Stimulated activated CD4-positive, alpha-beta T cell treated with anti-CD3 and anti-CD28 coated beads, Interleukin-1b, Interleukin-23, amount 100 ng/mL, for 48 hours (primary cell): Measurements from ENCODE around the gene MBNL2.
A peak's percentile ranks its signal among the peaks of the same experiment; 100 is the strongest.

Experiments used
- DNase-seq: peaks from one replicate; pipeline ENCODE4 v3.0.0-alpha.2; 2020

The MBNL2 gene

DNA sequence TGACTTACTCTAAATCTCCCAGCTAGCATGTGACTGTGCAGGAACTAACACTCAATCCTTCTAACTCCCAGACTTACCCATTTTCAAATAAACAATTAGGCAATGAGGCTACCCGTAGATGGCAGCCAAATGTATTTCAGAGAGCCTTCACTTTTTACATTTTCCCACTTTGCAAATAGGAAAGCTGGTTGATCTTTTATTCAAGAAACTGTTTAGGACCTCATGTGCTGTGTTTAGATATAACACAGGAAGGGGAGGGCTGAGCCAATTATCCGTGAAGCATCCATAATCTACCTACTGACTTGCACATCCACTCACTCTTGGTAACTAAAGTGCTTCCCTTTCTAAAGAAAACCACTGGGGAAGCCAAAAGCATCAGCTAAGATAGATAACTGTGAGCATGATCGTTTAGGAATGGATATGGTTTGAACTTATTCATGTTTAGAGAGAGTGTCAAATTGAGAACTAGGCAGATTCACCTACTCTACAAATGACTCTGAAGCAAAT, 33.4 kb downstream of the MBNL2 start:
- DNase-seq = no peak

DNA sequence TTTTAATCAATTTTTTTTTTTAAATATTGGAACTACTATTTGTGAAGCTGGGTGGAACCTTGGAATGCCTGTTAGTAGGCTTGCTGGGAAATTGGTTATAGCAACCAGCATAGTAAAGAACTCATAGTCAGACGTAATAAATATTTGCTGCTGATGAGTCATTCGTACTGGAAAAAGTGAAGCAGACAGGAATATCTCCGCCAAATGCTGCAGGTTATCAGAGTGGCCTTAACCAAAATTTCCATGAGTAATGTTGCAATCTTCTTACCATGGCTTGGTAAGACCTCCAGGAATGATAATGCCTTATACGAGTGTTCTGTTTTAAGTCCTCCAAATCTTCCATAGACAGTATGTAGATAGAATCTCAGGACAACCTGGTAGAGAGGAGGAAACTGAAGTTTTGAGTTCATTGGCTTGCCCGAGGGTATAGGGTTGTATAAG, 34.2 kb downstream of the MBNL2 start:
- no peak for DNase-seq

DNA sequence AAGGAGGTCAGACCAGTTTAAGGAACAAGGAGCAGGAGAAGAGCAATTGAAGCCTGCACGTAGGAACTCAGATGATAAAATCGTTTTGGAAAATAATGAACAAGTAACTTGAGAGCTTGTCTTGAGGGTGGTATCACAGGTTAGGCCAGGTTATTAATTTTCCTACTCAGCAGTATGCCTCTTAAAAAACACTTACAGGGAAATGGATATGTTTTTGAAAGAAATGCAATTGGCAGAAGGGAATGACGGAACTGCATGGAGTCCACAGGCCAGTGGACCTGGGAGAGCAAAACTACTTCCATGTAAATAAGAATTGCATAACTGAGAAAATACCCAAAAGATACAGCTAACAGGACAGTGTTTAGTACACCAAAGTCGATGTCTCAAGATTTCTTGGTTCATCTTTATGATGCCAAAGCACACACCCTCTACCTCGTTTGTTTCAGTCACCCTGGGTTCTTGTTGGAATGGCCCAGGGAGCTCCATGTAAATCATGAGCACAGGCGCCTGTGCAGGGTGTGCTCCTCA, 35.2 kb downstream of the MBNL2 start:
- no peak for DNase-seq

DNA sequence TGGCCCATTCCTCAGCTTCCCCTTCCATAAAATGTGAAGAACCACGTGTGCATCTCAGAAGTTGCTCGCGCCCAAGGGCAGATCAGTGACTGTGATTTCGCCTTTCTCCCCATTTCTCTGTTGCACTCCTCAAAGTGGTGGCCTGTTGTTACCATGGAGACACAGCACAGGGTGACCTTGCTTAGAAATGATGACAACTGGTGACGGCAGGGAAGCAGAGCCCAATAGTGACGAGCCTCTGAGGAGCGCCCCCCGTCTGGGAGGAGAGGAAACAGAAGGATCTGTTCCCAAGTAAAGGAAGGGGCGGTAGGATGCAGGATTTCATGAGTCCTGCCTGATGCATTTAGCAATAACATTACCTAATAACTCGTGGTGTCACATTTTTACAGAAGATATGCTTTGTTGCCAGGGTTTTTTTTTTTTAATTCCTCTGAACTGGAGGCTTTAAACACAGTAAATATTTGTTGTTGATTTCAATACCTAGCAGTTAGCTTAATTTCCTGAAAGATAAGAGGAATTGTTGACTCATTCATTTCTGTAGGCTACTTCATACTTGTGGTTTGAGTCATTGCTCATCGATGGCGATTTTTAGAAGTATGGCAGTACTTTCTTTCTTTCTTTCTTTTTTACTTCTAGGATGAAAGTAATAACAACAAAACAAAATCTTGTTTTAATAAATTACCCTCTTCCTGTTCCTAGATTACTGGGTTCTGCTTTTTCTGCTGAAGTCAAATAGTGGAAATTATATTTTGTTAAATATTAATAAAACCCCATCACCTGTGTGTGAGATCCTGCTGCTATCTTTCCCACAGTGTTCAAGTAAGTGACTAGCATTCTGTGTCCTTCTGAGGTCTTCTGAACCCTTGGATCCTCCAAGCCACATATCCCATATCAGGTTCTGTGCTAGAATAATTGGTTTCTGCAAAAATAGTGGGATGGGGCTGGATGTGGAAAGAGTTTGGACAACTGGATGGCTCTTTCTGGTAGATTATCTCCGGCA, 36.0 kb downstream of the MBNL2 start:
- DNase-seq = peak; percentile 3

DNA sequence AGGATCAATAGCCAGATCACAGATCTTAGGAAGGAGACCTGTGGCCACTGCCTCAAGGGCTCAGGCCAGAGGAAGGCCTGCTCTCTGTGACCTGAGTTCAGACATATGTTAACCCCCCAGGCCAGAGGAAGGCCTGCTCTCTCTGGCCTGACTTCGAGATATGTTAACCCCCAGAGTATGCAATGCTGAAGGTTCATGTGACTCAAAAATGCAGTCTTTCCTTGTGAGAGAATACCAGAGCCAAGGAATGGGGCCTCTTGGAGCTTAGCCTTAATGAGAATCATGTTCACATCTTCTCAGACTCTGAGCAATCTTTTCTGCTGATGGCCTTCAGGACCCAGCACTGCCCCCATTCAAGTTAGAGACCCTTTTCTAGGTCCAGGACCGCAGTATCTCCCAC, 36.7 kb downstream of the MBNL2 start:
- DNase-seq = no peak

DNA sequence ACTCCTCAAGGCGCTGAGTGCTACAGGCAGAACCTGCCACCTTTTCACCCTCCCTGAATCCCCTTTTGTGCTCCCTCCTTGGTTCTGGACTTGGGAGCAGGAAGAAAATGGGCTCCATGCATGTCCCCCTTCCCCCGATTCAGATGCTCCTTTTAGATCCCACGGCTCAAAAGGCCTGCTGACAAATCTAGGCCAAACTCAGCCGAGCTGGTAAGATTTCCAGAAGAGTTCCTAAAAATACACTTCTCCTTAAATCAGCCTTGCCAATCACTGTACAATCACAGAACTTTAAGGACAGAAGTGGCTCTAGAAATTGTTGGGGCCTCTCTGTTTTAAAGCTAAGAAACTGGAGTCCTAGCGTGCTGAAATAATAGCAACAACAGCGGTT, 37.3 kb downstream of the MBNL2 start:
- DNase-seq = no peak

DNA sequence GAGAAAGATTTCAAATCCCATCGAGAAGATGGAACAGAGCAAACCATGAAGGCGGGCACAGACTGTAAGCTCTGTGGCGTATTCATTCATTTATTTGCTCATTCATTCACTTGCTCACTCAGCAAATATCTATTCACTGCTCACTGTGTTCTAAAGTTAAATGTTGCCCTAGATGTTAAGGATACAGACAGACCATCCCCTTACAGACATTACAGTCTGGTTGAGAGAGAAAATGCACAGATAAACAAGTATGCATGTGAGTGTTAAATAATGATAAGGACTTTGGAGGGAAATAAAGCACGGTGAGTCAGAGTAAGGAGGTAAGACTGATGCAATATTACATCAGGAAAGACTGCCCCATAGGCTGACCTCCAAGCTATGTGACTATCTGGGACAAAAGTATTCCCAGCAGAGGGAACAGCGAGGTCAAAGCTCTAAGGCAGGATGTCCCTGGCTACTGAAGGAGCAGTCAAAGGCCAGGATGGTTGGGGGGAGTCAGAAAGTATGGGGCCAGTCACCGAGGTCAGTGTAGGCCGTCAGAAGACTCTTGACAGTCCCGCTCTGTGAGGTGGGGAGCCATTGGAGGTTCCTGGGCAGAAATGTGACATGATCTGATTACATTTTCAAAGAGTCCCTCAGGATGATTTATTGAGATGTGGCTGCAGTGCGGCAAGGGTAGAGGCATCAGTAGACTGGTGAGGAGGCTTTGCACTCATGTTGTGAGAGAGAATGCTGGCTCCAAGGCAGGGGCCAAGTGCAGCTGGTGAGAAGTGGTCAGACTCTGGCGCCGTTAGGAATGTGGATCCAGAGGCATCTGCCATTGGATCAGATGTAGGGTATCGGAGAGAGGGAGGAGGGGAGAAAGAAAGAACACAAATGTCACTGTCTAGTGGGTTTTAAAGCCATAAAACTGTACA, 37.9 kb downstream of the MBNL2 start:
- DNase-seq = no peak

DNA sequence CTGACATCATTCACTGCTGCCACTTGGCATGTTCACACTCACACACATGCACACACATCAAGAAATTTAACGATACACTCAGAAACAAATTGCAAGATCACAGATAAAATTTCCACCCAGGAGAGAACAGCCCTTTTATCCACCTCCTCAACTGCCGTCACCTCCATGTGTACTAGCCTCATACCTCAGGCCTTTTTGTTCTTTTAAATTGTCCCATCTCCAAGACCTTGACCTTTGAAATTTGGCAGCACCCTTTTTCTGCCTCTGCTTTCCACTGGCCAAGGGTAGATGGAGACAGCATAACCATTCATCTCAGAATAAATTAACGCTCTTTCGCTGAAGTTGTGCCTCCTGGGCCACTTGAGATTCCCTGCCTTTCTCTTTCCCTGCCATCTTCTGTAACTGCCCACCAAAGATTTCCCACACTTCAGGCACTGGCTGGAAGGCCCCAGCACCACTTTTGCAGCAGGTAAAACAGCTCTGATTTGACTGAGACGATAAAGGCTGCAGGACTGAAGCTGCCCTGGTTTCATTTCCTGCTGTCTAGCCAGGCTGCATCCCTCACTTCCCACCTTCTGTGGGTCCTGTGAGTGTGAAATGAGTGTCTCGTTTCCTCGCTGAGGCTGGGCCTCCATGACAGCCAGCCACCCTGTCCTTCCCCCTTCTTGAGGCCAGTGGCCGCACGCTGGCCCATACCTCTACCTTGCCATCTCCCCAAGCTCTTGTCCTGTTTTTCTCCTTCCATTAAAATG, 39.3 kb downstream of the MBNL2 start:
- peak; percentile 24 for DNase-seq

DNA sequence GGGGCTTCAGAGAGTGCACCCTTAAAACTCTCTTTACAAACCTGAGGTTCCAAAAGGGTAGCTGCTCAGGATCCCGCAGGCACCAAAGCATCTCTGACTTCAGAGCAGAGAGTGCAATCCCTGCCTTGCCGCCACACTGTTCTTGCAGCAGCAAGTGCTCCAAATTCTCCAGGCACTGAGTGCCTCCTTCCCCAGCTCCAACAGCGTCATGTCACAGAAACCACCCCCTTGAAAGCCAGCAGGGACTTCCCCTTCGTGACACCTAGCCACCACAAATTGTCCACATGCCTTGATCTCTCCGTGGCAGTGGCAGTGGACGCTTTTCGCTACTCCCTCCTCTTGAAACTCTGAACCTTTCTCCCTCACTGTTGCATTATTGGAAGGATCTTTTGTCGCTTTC, 39.9 kb downstream of the MBNL2 start:
- DNase-seq = peak; percentile 13

DNA sequence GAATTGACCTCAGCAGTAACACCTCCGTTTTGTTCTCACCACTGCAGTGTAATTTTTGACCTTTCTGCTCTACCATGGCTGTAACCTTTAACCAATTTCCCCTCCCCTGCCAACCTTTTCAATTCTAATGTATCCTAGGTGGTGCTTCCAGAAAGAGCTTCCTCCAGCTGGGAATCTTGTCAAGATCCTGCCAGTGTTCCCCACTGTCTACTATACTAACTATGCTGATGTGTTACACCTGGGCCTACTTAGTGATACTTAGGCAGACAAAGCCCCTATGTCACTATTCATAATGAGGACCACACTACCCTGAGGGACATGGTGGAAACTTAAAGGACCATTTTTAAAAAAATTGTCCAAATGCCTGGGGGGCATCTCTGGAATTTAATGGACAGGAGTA, 41.0 kb downstream of the MBNL2 start:
- no peak for DNase-seq

DNA sequence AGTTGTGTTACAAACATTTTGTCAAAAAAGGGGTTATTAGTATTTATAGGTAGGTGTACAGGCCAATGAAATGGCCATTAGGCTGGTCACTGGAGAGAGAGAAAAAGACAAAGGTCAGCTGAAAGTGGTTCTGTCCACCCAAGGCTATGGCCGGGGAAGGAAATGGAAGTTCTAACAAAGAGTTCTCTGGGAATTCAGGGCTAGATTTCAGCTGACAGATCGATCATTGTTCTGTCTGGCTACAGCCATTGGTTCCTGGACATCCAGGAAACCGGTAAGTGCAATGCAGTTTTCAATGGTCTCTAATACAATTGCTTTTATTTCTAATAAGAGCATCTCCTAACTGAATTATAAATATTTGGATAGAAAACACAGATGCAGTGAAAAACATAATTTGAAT, 42.5 kb downstream of the MBNL2 start:
- no peak for DNase-seq

DNA sequence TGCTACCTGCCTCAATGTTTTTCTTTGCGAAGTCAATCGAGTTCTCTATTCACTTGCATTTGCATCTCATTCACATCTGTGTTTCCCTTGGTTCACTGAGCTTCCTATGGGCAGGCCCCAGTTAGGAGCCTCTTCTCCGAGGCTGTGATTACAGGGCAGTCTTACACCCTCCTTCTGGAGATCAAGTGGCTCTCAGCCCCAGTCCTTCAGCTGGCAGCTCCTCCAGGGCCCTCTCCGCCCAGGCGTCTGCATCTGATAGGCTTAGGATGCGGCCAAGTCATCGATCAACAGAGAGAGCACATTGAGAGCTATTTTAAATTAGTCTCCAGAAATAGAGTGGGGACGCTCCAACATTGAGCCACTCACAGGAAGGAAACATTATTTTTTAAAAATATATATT, 44.2 kb downstream of the MBNL2 start:
- DNase-seq = no peak

DNA sequence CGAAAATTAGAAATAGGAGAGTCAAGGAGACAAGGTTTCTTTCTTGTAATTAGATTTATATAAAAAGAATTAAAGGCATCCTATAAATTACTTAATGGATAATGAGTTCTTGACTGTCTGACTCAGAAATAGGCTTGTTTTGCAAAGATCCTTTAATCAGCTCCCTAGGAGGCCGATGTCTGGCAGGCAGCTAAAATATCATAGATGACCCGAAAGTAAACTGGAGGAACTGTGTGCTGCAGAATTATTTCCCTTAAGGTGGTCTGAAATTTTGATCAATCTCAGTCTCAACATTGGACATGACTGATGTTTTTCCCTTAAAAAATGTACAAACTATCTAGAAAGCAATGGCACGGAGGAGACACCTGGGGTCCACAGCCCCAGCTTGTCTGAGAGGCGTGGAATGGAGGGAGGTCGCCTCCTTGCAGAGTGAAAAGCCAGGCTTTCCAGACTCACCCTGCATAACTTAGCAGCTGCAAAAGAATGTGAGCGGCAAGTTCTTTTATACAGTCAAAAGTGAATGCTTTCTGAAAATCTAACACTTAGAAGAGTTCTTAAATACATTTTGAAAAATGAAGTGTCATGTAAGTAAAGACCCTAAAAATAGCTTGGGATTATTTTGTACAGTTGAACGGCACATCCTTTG, 44.8 kb downstream of the MBNL2 start:
- no peak for DNase-seq

DNA sequence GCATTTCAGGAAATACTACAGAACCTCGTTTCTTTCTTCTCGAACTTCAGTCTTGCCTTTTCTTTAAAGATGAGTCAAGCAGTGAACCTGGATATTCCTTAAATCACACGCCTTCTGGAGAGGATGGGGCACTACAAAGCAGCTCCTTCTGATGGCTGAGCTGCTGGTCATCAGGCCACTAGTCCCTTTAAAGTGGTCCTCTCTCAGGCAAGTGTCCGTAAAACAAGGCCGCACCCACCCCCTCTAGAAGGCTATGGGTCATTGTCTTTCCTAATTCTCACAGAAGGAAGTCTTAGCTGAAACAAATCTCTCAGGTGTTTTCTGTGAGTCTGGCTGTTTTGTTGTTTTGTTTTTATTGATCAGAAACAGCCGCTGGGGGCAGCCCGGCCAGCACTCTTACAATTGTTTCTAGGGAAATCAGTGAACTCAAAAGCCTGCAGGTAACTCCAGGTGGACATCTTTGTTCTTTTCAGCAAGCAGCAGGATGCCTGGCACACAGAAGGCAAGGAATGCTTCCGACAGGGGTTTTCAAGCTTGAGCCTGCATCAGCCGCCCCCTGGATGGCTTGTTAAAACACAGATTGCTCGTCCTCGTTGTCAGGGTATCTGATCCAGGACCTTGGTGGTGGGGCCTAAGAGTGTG, 45.4 kb downstream of the MBNL2 start:
- DNase-seq = no peak

DNA sequence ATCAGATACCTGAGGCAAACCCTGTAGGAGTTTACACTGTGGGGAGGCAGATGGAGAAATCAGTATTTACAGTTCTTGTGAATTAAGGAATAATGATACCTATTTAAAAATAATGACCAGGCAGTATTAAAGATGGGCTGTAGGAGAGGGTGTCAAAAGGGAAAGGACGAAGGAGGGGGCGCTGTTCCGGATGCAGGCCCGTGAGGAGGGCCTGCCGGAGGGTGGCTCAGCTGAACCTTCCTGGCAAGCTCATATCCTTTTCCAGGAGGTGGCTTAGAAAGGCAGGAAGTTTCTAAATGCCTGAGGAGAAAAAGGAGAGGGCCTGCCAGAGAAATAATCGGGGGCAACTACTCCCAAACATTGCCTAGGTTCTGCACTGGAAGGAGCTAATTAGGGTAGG, 46.6 kb downstream of the MBNL2 start:
- DNase-seq = no peak

DNA sequence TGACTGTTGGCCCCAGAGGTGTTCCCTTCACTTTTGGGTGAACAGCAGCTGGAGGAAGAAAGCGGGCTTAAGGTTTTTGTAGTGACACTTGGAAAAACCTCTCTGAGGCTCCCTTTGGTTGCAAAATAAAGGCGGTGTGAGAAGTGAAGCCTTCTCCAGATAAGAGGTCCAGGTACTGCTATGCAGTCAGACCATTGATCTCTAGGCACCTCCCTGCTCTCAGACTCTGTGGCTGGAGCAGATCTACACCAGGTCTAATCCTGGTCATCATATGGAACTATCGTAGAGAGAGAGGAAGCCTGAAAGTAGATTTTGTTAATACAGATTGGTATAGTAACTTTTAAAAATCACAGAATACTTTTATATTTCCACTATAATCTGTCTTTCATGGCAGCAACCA, 47.5 kb downstream of the MBNL2 start:
- DNase-seq = no peak

DNA sequence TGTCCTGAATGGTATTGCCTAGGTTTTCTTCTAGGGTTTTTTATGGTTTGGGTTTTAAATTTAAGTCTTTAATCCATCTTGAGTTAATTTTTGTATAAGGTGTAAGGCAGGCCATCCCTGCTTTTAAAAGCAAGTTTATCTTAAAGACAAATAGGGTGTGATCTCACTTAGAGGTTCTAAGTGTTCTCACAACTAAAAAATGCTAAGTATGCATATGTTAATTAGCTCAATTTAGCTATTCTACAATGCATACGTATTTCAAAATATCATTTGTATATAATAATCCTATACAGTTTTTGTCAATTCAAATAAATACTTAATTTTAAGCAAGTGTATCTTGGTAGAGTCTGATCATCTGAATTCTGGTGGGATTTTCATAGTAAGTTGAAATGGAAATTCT, 50.4 kb downstream of the MBNL2 start:
- DNase-seq = no peak

DNA sequence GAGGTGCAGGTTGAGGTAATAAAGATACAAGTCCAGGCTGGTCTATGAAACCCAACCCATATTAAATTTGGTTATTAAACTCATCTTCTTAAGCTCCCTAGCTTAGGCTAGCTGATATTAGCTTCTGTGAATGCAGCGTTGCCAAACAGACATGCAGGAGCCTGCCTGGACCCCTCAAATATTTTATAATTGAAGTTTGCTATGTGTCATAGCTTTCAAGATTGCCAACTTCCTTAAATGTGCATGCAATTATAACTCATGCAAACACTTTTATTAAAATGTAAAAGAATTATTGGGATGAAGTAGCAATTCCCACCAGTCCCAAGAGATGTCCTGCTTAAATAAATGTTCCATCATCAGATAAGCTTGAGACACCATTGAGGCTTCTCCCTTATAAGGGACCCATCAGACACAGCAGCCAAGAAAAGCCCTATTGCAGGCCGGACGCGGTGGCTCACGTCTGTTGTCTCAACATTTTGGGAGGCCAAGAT, 51.3 kb downstream of the MBNL2 start:
- DNase-seq = no peak

DNA sequence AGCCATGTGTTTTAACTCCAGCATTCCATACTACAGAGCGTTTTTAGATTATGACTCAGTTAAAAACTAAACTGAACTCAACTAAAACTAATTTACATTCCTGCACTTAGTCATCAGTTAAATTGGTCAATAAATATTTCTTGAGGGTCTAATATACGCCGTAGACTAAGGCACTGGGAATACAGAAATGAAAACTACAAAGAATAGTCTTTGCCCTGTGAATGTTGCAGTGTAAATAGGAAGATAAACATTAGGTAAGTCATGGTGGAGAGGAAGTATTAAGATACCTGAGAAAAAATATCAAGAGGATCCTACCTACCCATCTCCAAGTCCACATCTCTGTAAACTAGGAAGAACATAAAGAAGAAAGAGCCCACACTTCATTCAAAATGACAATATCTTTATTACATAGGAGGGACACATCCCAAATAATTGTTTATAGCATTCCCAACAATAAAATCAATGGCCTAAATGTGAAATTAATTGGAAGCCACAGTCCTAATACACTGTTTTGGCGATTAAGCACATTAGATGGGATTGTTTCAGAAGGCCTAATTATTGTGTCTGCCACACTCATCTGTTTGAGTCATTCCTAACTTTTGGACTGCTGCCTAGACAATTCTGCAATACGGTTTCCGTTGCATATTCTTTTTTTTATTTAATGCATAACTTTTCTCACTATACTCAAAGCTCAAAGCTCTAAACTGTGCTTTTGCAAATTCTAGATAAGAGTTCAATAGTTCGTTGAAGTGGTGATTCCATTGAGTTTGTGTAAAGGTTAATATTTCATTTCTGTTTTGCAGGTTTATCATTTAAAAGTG, 52.9 kb downstream of the MBNL2 start:
- DNase-seq = no peak

DNA sequence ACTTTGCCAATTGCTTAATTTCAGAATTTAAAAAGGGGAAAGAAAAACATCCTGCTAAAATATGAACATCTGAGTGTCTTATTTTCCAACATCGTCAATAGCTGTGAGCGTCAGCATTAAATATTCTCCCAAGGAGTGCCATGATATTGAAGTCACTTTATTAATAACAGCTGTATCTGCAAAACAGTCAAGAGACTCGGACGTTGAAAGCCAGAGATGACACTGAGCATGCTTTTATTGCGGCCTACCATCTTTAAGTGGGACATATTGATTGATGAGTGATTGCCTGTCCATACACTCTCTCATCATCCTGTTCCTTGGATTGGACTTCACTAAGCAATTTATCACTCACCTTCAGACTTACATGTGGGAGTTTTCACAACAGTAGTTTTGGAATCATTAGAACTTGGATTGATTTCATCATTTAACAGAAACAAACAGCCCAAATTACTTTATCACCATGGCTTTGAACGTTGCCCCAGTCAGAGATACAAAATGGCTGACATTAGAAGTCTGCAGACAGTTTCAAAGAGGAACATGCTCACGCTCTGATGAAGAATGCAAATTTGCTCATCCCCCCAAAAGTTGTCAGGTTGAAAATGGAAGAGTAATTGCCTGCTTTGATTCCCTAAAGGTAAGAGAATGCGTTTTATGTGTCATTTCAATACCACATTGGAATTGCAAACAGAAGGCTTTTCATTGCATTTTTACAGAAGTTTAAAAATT, 53.8 kb downstream of the MBNL2 start:
- no peak for DNase-seq
